Chondrocyte (in vitro differentiated cells): ENCODE measurements around the gene ATP8B3. TPM values are rescaled to one million over a fixed set of nuclear protein-coding genes. Genes with fewer than 3 reads are reported as not detected.

ENCODE experiments used
- DNase-seq: peaks from one replicate; pipeline ENCODE4 v3.0.0; 2021; ENCODE audit warnings: mixed read lengths, low spot score
- H3K27ac Mint-ChIP-seq: one replicate; pipeline ENCODE4 v1.8.0; 2021; ENCODE audit warnings: mild to moderate bottlenecking, moderate library complexity, mixed read lengths; ENCODE audit not compliant: unreplicated experiment
- H3K27me3 Mint-ChIP-seq: 2 replicates; pipeline ENCODE4 v1.8.0; 2021; ENCODE audit warnings: low read depth, mixed read lengths
- H3K36me3 Mint-ChIP-seq: 2 replicates; pipeline ENCODE4 v1.8.0; 2021; ENCODE audit warnings: low read depth, mixed read lengths
- H3K4me1 Mint-ChIP-seq: 2 replicates; pipeline ENCODE4 v1.8.0; 2021; ENCODE audit warnings: low read depth, mild to moderate bottlenecking, mixed read lengths
- H3K4me3 Mint-ChIP-seq: one replicate; pipeline ENCODE4 v1.8.0; 2021; ENCODE audit warnings: mild to moderate bottlenecking, moderate library complexity, mixed read lengths; ENCODE audit not compliant: unreplicated experiment
- H3K9me3 Mint-ChIP-seq: 2 replicates; pipeline ENCODE4 v1.8.0; 2021; ENCODE audit warnings: low read depth, mixed read lengths
- CTCF ChIP-seq: fragments of 200-600 bp; sonication (generic); IDR thresholded peaks from 2 replicates; pipeline ENCODE4 v1.5.0; 2021; ENCODE audit warnings: antibody characterized with exemption, mild to moderate bottlenecking, moderate library complexity
- total RNA-seq: library from RNA; stranded (reverse); gene quantifications from 3 replicates; pipeline ENCODE4 v1.2.1, GENCODE V29; 2021

ATP8B3 gene
- total RNA-seq, 1 donor from 2014 or later: 5.7 TPM

- TF ChIP-seq CTCF: peak; percentile 5
- DNase-seq: no peak
- Mint-ChIP-seq H3K9me3 (no peaks in the 10 kb centered on the region), H3K27me3 (no peaks in the 10 kb centered on the region), H3K36me3 (no peaks in the 10 kb centered on the region), H3K27ac (peak overlapping the region; percentile 74), H3K4me3 (peak overlapping the region; percentile 25), H3K4me1 (peaks cover 51% of the 10 kb centered on the region)
Observed at GRCh38 chr19:1855040-1855827, 43.2 kb upstream of the ATP8B3 start.

DNA sequence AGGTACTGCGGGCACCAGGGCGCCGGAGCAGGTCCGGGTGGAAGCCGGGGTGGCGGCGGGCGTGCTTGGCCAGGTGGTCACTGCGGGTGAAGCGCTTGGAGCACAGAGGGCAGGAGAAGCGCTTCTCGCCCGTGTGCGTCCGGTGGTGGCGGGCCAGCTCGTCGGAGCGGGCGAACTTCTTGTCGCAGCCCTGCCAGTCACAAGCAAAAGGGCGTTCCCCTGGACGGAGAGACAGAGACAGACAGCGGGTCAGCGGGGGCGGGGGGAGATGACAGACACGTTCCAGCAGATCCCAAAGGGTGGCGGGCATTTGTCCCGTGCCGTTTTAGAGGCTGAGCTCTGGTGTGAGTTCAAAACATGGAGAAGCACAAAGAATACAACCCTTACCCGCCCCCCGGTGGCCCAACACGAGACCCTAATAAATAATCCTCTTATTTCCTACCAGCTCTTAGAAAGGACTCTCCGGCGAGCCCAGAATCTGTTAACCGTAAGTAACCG lies 42.5 kb upstream of the ATP8B3 start:
- DNase-seq: no peak
- TF ChIP-seq CTCF: no peak
- H3K27ac Mint-ChIP-seq: peak overlapping the region; percentile 73
- no peaks in the 10 kb centered on the region for H3K27me3 Mint-ChIP-seq
- no peaks in the 10 kb centered on the region for H3K9me3 Mint-ChIP-seq
- no peak overlapping the region for H3K4me3 Mint-ChIP-seq
- no peaks in the 10 kb centered on the region for H3K36me3 Mint-ChIP-seq
- peaks cover 45% of the 10 kb centered on the region for H3K4me1 Mint-ChIP-seq

- Mint-ChIP-seq H3K36me3 (no peaks in the 10 kb centered on the region), H3K27me3 (no peaks in the 10 kb centered on the region), H3K4me1 (peaks cover 40% of the 10 kb centered on the region), H3K9me3 (no peaks in the 10 kb centered on the region), H3K27ac (no peak overlapping the region), H3K4me3 (no peak overlapping the region)
- TF ChIP-seq CTCF: no peak
- no peak for DNase-seq
Observed at GRCh38 chr19:1854039-1854541, 42.0 kb upstream of the ATP8B3 start.

DNA sequence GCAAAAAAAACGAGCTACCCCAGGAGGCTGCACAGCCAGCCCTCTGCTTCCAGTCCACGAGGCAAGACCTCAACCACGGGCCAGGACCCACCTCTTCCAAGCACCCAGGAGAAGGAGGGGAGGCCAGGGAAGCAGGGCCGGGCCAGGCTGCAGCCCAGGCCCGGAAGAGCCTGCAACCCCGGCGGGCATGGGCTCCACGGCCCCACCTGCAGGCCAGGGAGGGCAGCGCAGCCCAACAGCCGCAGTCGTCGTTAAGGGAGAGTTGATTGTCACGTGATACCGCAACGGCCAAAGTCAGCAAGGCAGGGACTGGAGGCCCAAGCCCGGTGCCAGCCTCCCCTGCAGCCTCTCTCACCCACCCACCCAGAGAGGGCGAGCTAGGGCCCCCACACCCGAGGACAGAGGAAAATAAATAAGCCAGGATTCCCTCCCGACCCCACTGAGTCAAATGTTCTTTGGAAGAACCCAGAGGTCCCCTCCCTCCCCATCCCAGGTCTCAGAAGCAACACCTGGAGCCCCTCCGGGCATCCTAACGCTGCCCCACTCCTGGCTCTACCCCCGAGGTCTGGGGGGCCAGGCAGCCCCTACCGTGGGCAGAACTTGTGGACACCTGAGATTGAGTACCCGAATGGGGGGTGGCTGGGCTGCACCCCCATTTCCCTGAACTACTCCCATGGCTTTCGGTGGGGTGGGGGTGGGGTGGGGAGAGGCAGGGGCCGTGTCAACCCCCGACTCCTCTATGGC lies 41.4 kb upstream of the ATP8B3 start:
- Mint-ChIP-seq H3K27ac (peak overlapping the region; percentile 88), H3K36me3 (no peaks in the 10 kb centered on the region), H3K4me1 (peaks cover 36% of the 10 kb centered on the region), H3K4me3 (no peak overlapping the region), H3K27me3 (no peaks in the 10 kb centered on the region), H3K9me3 (no peaks in the 10 kb centered on the region)
- peak; percentile 85 for TF ChIP-seq CTCF
- DNase-seq: no peak

GRCh38 chr19:1852581-1853128 lies 40.6 kb upstream of the ATP8B3 start:
- Mint-ChIP-seq H3K4me3 (no peak overlapping the region), H3K27me3 (no peaks in the 10 kb centered on the region), H3K4me1 (peaks cover 30% of the 10 kb centered on the region), H3K27ac (no peak overlapping the region), H3K9me3 (no peaks in the 10 kb centered on the region), H3K36me3 (no peaks in the 10 kb centered on the region)
- TF ChIP-seq CTCF: no peak
- no peak for DNase-seq
